HG03571 (cell line): ENCODE measurements around the gene FOSL1.
"Not testable (repeated sequence)": the region's sequence is repeated elsewhere in the genome, so short reads cannot be mapped to it uniquely, and the experiment has no call there.

ENCODE experiments used
- ATAC-seq: cut with Tn5 transposase; IDR thresholded peaks from one replicate; pipeline ENCODE4 v1.9.1; 2021; ENCODE audit not compliant: unreplicated experiment

The FOSL1 gene

DNA sequence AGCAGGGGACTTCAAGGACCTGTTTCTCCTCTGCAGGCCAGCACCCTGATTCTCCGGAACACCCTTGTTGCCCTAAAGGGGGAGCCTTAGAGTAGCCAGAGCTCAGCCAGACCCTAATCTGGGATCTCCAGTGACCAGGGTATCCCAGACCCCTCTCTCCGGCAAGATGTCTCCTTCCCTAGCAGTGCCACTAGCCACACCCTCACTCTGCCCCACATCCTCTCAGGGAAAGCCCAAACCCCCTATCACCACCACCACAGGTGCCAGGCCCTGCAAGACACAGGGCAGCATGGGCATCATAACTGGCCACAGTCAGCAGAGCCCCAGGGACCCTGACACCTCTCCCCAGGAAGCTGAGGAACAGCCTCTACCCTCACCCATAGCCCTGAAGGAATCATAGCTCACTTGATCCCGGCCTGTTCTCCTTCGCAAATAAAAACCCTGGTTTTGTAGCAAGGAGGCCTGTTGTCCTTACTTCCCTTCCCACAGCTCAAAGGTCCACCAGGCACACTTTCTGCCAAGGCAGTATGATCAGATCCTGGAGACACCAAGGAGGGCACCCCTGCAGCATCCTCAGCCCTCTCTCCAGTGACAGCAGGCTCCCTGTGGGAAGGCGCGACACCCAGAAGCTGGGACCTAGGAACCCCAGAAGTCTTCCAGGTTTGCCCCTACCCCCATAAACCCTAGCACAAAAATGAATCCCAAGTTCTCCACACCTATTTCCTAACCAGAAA, 46.8 kb downstream of the FOSL1 start:
- ATAC-seq: no peak

- ATAC-seq: no peak
These were observed 47.5 kb downstream of the FOSL1 start for GRCh38 chr11:65852508-65853245.

DNA sequence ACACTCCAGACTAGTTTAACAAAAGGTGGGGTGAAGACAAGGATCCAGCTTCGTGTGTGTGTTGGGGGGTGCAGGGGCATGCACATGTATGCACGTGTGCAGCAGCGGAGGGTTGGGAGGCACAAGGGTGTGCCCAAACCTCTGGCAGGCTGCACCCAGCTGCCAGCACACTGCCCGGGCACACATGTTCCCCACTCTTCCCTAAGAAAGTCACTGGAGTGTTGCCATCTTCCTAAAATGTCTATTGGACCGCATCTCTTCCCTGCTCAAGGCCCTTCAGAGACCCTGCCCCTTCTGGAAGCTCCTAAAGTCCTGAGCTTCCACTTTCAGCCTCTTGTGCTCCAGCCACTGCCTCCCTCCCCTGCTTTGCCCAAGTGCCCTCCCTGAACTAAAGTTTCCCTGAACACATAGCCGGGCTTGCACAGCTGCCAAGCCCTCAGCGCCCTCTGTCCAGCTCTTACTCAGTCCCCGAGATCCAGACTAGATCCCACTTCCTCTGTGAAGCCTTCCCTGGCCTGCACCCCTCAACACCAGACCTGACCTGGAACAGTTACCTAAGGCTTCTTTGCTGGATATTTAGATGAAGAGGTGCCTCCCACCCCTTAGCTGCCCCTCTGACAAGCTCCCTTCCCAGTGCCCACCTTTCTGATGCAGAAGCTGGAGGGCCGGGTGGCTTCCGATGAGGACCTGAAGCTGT, 48.2 kb downstream of the FOSL1 start:
- ATAC-seq: no peak

- no peak for ATAC-seq
These were observed 49.1 kb downstream of the FOSL1 start for GRCh38 chr11:65851083-65851579.

DNA sequence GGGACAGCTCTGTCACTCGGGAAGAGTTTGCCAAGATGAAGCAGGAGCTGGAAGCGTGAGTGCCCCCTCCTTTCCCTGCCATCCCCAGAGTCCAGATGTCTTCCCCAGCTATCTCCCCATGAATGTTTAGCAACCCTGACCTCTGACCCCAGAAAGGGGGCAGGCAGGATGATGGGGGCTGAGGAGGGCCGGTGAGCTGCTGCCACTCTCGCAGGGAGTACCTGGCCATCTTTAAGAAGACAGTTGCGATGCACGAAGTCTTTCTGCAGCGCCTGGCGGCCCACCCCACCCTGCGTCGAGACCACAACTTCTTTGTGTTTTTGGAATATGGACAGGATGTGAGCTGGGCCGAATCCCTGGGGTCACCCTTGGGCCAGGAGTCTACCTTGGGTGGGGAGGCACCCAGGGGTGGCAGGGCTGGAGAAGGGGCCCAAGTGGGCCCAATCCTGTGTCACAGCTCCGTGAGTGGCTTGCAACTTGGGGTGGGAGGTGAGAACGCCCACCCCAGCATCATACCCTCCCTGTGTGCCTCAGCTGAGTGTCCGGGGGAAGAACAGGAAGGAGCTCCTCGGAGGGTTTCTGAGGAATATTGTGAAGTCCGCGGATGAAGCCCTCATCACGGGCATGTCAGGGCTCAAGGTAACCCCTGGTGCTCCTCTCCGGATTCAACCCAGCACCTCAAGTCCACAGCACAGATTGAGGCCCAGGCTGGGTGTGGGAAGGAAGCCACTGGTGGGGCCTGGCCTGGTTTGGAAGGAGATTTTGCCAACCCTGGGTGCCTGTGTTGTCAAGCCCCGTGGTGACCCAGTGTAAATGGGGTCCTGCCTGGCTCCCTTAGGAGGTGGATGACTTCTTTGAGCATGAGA, 49.7 kb downstream of the FOSL1 start:
- no peak for ATAC-seq

- no peak for ATAC-seq
These were observed 50.4 kb downstream of the FOSL1 start for GRCh38 chr11:65849771-65850216.

GRCh38 chr11:65849366-65849765, 50.8 kb downstream of the FOSL1 start:
- ATAC-seq: no peak

DNA sequence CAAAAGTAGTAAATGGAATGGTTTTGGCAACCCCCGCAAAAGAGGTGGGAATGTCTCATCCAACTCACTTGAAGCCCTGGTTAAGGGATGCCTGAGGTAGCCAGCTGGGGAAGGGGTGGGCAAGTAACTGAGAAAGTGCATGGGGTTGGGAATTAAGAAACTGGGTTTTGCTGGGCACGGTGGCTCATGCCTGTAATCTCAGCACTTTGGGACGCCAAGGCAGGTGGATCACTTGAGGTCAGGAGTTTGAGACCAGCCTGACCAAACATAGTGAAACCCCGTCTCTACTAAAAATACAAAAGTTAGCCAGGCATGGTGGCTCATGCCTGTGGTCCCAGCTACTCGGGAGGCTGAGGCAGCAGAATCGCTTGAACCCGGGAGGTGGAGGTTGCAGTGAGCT, 51.5 kb downstream of the FOSL1 start:
- not testable (repeated sequence) for ATAC-seq

DNA sequence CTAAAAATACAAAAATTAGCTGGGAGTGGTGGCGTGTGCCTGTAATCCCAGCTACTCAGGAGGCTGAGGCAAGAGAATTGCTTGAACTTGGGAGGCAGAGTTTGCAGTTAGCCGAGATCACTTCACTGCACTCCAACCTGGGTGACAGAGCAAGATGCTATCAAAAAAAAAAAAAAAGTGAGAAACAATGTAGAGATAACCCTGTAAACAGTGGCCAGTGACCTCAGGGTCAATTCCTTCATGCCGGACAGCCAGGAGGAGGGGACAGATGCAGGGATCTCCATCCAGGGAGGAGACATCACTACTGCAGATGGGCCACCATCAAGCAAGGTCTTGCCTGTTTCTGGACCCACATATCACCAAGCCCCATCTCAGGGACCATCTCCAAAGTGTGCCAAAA, 52.4 kb downstream of the FOSL1 start:
- ATAC-seq: no peak

DNA sequence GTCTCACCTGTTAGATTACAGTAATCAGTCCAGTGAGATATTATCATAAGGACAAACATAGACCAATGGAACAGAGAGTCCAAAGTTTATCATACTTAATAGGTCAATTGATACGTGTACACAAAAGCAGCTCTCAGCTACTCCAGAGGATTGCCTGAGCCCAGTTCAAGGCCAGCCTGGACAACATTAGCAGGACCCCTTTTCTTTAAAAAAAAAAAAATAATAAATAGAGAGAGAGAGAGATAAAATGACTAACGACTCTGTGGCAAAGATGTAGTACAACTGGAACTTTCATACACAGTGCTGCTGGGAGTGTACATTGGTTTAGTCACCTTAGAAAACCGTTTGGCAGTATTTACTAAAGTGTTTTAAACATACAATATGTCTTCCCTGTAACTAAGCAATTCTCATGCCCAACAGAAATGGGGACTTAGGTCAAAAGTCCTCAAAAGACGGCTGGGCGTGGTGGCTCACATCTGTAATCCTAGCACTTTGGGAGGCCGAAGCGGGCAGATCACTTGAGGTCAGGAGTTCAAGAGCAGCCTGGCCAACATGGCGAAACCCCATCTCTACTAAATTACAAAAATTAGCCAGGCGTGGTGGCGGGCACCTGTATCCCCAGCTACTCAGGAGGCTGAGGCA, 55.8 kb downstream of the FOSL1 start:
- ATAC-seq: no peak

DNA sequence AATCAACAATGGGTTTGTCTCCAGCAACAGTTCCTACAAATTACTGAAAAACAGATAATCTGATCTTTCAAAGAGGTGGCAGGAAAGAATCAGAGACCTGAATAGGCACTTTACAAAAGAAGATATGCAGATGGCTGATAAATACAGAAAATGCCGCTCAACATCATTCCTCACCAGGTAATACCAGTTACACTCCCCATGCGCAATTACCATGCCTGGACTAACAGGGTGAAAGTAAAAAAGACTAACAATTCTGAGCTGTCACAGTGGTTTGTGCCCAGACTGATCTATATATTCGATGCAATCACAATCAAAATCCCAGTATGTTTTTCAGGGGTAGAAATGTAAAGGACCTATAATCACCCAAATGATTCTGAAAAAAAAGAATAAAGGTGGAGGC, 56.4 kb downstream of the FOSL1 start:
- no peak for ATAC-seq

DNA sequence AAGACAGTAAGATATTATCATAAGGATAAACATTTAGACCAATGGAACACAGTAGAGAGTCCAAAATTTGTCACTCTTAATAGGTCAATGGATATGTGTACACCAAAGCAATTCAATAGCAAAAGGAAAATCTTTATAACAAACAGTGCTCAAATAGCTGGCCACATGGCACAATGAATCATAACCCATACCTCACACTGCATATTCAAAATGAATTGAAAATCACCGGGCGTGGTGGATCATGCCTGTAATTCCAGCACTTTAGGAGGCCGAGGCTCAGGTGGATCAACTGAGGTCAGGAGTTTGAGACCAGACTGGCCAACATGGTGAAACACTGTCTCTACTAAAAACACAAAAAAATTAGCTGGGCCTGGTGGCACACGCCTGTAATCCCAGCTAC, 58.0 kb downstream of the FOSL1 start:
- no peak for ATAC-seq
